Left renal cortex interstitium (tissue), 4 donors: ENCODE results near the gene ZNF407. TPM values are rescaled to one million over a fixed set of nuclear protein-coding genes. Genes with fewer than 3 reads are reported as not detected.

Experiments used
- DNase-seq, 4 donors: peaks; one replicate each; pipeline ENCODE4 v3.0.0-alpha.2; 2013; ENCODE audit warnings: low read depth in 4 of 4, low spot score in 2 of 4, missing footprints in 1 of 4
- polyA plus RNA-seq, 4 donors: library from polyadenylated mRNA; unstranded; fragments of 120-200 nt; gene quantifications; one replicate each; pipeline ENCODE4 v1.2.1, GENCODE V29; 2013; ENCODE audit not compliant: insufficient read length in 4 of 4

The ZNF407 gene
- polyA plus RNA-seq, 4 donors = 9.8 to 10.1 (median 10.1) TPM

GRCh38 chr18:74577019-74577418 is 20.7 kb upstream of the ZNF407 start:
- no peak for DNase-seq

GRCh38 chr18:74579496-74580065 is 18.1 kb upstream of the ZNF407 start:
- no peak for DNase-seq

GRCh38 chr18:74582642-74583041 is 15.0 kb upstream of the ZNF407 start:
- no peak for DNase-seq

- DNase-seq = no peak
Measured at GRCh38 chr18:74587441-74587840, 10.2 kb upstream of the ZNF407 start.

GRCh38 chr18:74589021-74589420 is 8.6 kb upstream of the ZNF407 start:
- DNase-seq = no peak

GRCh38 chr18:74589811-74590210 is 7.9 kb upstream of the ZNF407 start:
- no peak for DNase-seq

- DNase-seq = no peak
Measured at GRCh38 chr18:74590671-74591070, 7.0 kb upstream of the ZNF407 start.

- DNase-seq = no peak
Measured at GRCh38 chr18:74595431-74595830, 2.2 kb upstream of the ZNF407 start.

- DNase-seq = peak in 2 of 4 donors; percentile 67 to 97
Measured at GRCh38 chr18:74597034-74597661, 522 bp upstream of the ZNF407 start.

GRCh38 chr18:74598350-74599001 is 806 bp downstream of the ZNF407 start:
- DNase-seq = peak in 3 of 4 donors; percentile 48 to 56 (median 55)

- no peak for DNase-seq
Measured at GRCh38 chr18:74604361-74604760, 6.7 kb downstream of the ZNF407 start.

- no peak for DNase-seq
Measured at GRCh38 chr18:74604774-74605173, 7.1 kb downstream of the ZNF407 start.

- DNase-seq = no peak
Measured at GRCh38 chr18:74608681-74609080, 11.0 kb downstream of the ZNF407 start.

GRCh38 chr18:74609535-74609934 is 11.9 kb downstream of the ZNF407 start:
- DNase-seq = no peak

- no peak for DNase-seq
Measured at GRCh38 chr18:74610051-74610615, 12.5 kb downstream of the ZNF407 start.

- DNase-seq = no peak
Measured at GRCh38 chr18:74610860-74611259, 13.2 kb downstream of the ZNF407 start.

- DNase-seq = no peak
Measured at GRCh38 chr18:74611765-74612164, 14.1 kb downstream of the ZNF407 start.

- no peak for DNase-seq
Measured at GRCh38 chr18:74613381-74613780, 15.7 kb downstream of the ZNF407 start.

- DNase-seq = no peak
Measured at GRCh38 chr18:74616494-74616893, 18.8 kb downstream of the ZNF407 start.

- no peak for DNase-seq
Measured at GRCh38 chr18:74617486-74617885, 19.8 kb downstream of the ZNF407 start.

- DNase-seq = no peak
Measured at GRCh38 chr18:74622072-74622471, 24.4 kb downstream of the ZNF407 start.
